ENCODE results near the gene MED25. TPM values are rescaled to one million over a fixed set of nuclear protein-coding genes. Genes with fewer than 3 reads are reported as not detected.

Gene MED25
- total and polyA plus RNA-seq, 9 of the 15 experiments (the other 6 are each of a cell fraction or from before 2014, with no cell fraction given) = 4.1 to 93.9 (median 19.3) TPM

- TF ChIP-seq HBP1 (CRISPR knock-in tag; IDR thresholded peaks at IDR 0.05) = no peak
- TF ChIP-seq HNRNPH1 (optimal IDR thresholded peaks at IDR 0.05; ENCODE audit: low read depth, low read length) = no peak
- no peak for TF ChIP-seq TRIM25 (IDR thresholded peaks at IDR 0.05; ENCODE audit: borderline replicate concordance)
- no peak; the same call in 1 of the 2 replicates for TF ChIP-seq ZNF41 (CRISPR knock-in tag; conservative IDR thresholded peaks at IDR 0.05)
- TF ChIP-seq RBM22 (IDR thresholded peaks at IDR 0.05; ENCODE audit: low read depth, low read length, poor library complexity, severe bottlenecking) = no peak
- TF ChIP-seq TAF1 (IDR thresholded peaks at IDR 0.05; ENCODE audit: control insufficient read depth, extremely low read depth, insufficient read depth, low read length, severe bottlenecking) = peak; percentile 67
- TF ChIP-seq PPARD (CRISPR knock-in tag; IDR thresholded peaks at IDR 0.05) = no peak
- no peak for TF ChIP-seq ELK1 (CRISPR knock-in tag; IDR thresholded peaks at IDR 0.05)
- no peak for TF ChIP-seq MCM5 (IDR thresholded peaks at IDR 0.05; ENCODE audit: low read depth)
- no peak for TF ChIP-seq CBX2 (IDR thresholded peaks at IDR 0.05; ENCODE audit: insufficient read depth, low read length, poor library complexity, severe bottlenecking)
- no peak for TF ChIP-seq KDM2B (CRISPR knock-in tag; IDR thresholded peaks at IDR 0.05)
- TF ChIP-seq STAG1 (CRISPR knock-in tag; IDR thresholded peaks at IDR 0.05; ENCODE audit: borderline replicate concordance) = no peak
- TF ChIP-seq GTF2B (IDR thresholded peaks at IDR 0.05; ENCODE audit: extremely low read depth, insufficient read length) = no peak
- TF ChIP-seq ZNF507 (tag; conservative IDR thresholded peaks at IDR 0.05) = no peak
- TF ChIP-seq MAZ (CRISPR knock-in tag; conservative IDR thresholded peaks at IDR 0.05 in 1 of 2, IDR thresholded peaks at IDR 0.05 in 1 of 2) = peak; percentile 81 to 88
- no peak for TF ChIP-seq MLLT1 (IDR thresholded peaks at IDR 0.05)
- peak; percentile 72 for TF ChIP-seq ZNF449 (CRISPR knock-in tag; IDR thresholded peaks at IDR 0.05)
- 0 out of 2 replicates have a peak, but pooled peaks have one; percentile 24 for TF ChIP-seq ZNF239 (CRISPR knock-in tag; IDR thresholded peaks at IDR 0.05)
- no peak for TF ChIP-seq EGR1 (conservative IDR thresholded peaks at IDR 0.05)
- no peak for TF ChIP-seq NFXL1 (CRISPR knock-in tag; IDR thresholded peaks at IDR 0.05)
Measured at GRCh38 chr19:49817964-49818648, at the start of gene MED25 (continued).

All from K562 (cell line).